K562 (cell line): ENCODE data around the gene CLEC2L.

Experiments
- CBFB ChIP-seq: sonication (generic); formaldehyde crosslinking; IDR thresholded peaks from 2 replicates; pipeline ENCODE4 v1.4.0; 2020; ENCODE audit warnings: mild to moderate bottlenecking, missing genetic modification reagents
- RBM22 ChIP-seq: fragments of 200-400 bp; formaldehyde crosslinking; IDR thresholded peaks from 2 replicates; pipeline ENCODE4 v1.6.1; 2018; ENCODE audit warnings: low read length, low read depth; ENCODE audit not compliant: poor library complexity, severe bottlenecking
- TSC22D4 ChIP-seq: fragments of 450-650 bp; IDR thresholded peaks from 2 replicates; pipeline ENCODE4 v1.6.1; 2016; ENCODE audit warnings: missing genetic modification characterization, missing biosample characterization, control low read depth
- TF ChIP-seq, protein P1 (sequence below), 3 experiments: IDR thresholded peaks in 2 of 3; conservative IDR thresholded peaks in 1 of 3; 2 replicates each; pipeline ENCODE4 v1.5.1; 2011 to 2012; ENCODE audit warnings: low read length in 3 of 3, mild to moderate bottlenecking in 3 of 3, control low read depth in 2 of 3, improper control_type of control experiment in 1 of 3, inconsistent platforms in 1 of 3, low read depth in 1 of 3, mixed read lengths in 1 of 3, moderate library complexity in 1 of 3; ENCODE audit not compliant: insufficient read depth in 2 of 3

DNA sequence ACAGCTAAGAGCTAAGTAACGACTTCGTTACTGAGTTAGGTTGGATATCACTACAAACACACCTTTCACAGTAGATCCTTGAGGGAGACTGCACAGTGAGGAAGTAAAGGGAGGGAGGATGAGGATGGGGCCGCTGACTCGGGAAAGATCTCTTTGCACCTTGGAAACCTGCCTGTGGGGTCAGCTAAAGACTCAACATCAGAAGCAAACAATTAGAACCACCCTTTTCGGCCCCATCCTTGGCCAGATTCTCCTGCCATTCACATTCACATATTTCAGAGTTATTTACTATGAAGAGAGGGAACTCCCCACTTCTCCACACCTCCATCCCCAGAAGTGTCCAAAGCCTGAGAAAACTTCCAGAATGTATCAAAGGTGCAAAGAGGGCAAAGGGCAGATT is 47.1 kb downstream of the CLEC2L start:
- no peak for TF ChIP-seq RBM22
- no peak for TF ChIP-seq CBFB (CRISPR knock-in tag)
- TF ChIP-seq TSC22D4, result no peak
- TF ChIP-seq, protein P1, sequence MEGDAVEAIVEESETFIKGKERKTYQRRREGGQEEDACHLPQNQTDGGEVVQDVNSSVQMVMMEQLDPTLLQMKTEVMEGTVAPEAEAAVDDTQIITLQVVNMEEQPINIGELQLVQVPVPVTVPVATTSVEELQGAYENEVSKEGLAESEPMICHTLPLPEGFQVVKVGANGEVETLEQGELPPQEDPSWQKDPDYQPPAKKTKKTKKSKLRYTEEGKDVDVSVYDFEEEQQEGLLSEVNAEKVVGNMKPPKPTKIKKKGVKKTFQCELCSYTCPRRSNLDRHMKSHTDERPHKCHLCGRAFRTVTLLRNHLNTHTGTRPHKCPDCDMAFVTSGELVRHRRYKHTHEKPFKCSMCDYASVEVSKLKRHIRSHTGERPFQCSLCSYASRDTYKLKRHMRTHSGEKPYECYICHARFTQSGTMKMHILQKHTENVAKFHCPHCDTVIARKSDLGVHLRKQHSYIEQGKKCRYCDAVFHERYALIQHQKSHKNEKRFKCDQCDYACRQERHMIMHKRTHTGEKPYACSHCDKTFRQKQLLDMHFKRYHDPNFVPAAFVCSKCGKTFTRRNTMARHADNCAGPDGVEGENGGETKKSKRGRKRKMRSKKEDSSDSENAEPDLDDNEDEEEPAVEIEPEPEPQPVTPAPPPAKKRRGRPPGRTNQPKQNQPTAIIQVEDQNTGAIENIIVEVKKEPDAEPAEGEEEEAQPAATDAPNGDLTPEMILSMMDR (IDR thresholded peaks at IDR 0.05 in 2 of 3, conservative IDR thresholded peaks at IDR 0.05 in 1 of 3; ENCODE audit: insufficient read depth in 2 of 3, low read depth in 1 of 3, low read length in 3 of 3), result no peak
